Left hindlimb (tissue), 1 donor: ENCODE results near the gene STRIP2.
"Not testable (repeated sequence)": the region's sequence is repeated elsewhere in the genome, so short reads cannot be mapped to it uniquely, and the experiment has no call there.

Experiments used
- DNase-seq: peaks from one replicate; pipeline ENCODE4 v3.0.0-alpha.2; 2018

The STRIP2 gene

GRCh38 chr7:129422727-129423126 is 11.5 kb upstream of the STRIP2 start:
- no peak for DNase-seq

GRCh38 chr7:129423700-129424410 is 10.4 kb upstream of the STRIP2 start:
- no peak for DNase-seq

- no peak for DNase-seq
These were observed 7.8 kb upstream of the STRIP2 start for GRCh38 chr7:129426482-129426881.

GRCh38 chr7:129427526-129428045 is 6.6 kb upstream of the STRIP2 start:
- no peak for DNase-seq

GRCh38 chr7:129431911-129432643 is 2.2 kb upstream of the STRIP2 start:
- DNase-seq, result no peak

GRCh38 chr7:129434675-129435318 is 565 bp downstream of the STRIP2 start:
- peak; percentile 37 for DNase-seq

GRCh38 chr7:129435414-129435829 is 1.2 kb downstream of the STRIP2 start:
- DNase-seq, result no peak

GRCh38 chr7:129436335-129436923 is 2.2 kb downstream of the STRIP2 start:
- no peak for DNase-seq

- DNase-seq, result no peak
These were observed 3.0 kb downstream of the STRIP2 start for GRCh38 chr7:129437190-129437589.

- DNase-seq, result no peak
These were observed 4.1 kb downstream of the STRIP2 start for GRCh38 chr7:129438281-129438838.

- DNase-seq, result no peak
These were observed 4.8 kb downstream of the STRIP2 start for GRCh38 chr7:129438839-129439651.

GRCh38 chr7:129439963-129440625 is 5.9 kb downstream of the STRIP2 start:
- DNase-seq, result no peak

GRCh38 chr7:129443612-129444011 is 9.4 kb downstream of the STRIP2 start:
- DNase-seq, result no peak

- DNase-seq, result not testable (repeated sequence)
These were observed 10.5 kb downstream of the STRIP2 start for GRCh38 chr7:129444776-129445175.

- not testable (repeated sequence) for DNase-seq
These were observed 12.7 kb downstream of the STRIP2 start for GRCh38 chr7:129446925-129447324.

- not testable (repeated sequence) for DNase-seq
These were observed 13.2 kb downstream of the STRIP2 start for GRCh38 chr7:129447445-129447844.

- DNase-seq, result not testable (repeated sequence)
These were observed 14.4 kb downstream of the STRIP2 start for GRCh38 chr7:129448608-129449007.

- no peak for DNase-seq
These were observed 16.1 kb downstream of the STRIP2 start for GRCh38 chr7:129450295-129450694.

- DNase-seq, result no peak
These were observed 18.5 kb downstream of the STRIP2 start for GRCh38 chr7:129452589-129453231.

GRCh38 chr7:129453510-129454248 is 19.4 kb downstream of the STRIP2 start:
- no peak for DNase-seq
